ENCODE measurements around the gene SAC3D1. TPM values are rescaled to one million over a fixed set of nuclear protein-coding genes. Genes with fewer than 3 reads are reported as not detected.
A peak's percentile ranks its signal among the peaks of the same experiment; 100 is the strongest.

The SAC3D1 gene
- total and polyA plus RNA-seq, 9 of the 15 experiments (the other 6 are each of a cell fraction or from before 2014, with no cell fraction given), result 0.20 to 35.2 (median 5.8) TPM

GRCh38 chr11:65027213-65028067 lies 13.6 kb upstream of the SAC3D1 start, which contains the start of gene SNX15 (continued):
- TF ChIP-seq KLF13 (tag; IDR thresholded peaks at IDR 0.05; ENCODE audit: borderline replicate concordance, low read depth) (no peak; the same call in 1 of the 2 replicates), RBM22 (IDR thresholded peaks at IDR 0.05; ENCODE audit: low read depth, low read length, poor library complexity, severe bottlenecking) (peak; percentile 42), ETS1 (conservative IDR thresholded peaks at IDR 0.05; ENCODE audit: control insufficient read depth, low read depth, low read length) (0 out of 2 replicates have a peak, but pooled peaks have one; percentile 17), E2F3 (CRISPR knock-in tag; IDR thresholded peaks at IDR 0.05) (0 out of 2 replicates have a peak, but pooled peaks have one; percentile 51), ZBTB5 (IDR thresholded peaks at IDR 0.05) (no peak), CCAR2 (IDR thresholded peaks at IDR 0.05; ENCODE audit: low read depth, low read length) (no peak), MIER1 (IDR thresholded peaks at IDR 0.05; ENCODE audit: low read depth) (no peak), ZBTB34 (CRISPR knock-in tag; IDR thresholded peaks at IDR 0.05) (no peak), RBBP5 (IDR thresholded peaks at IDR 0.05; ENCODE audit: borderline replicate concordance, insufficient read depth, low read length, poor library complexity, severe bottlenecking) (no peak), SIN3B (IDR thresholded peaks at IDR 0.05; ENCODE audit: low read depth) (no peak), SMARCA5 (IDR thresholded peaks at IDR 0.05) (no peak), IRF9 (tag; IDR thresholded peaks at IDR 0.05) (no peak), ZNF41 (CRISPR knock-in tag; conservative IDR thresholded peaks at IDR 0.05) (no peak), CHD4 (IDR thresholded peaks at IDR 0.05; ENCODE audit: insufficient read depth, insufficient replicate concordance, low read depth, low read length, poor library complexity, severe bottlenecking) (no peak), ETS2 (tag; IDR thresholded peaks at IDR 0.05; ENCODE audit: borderline replicate concordance, poor library complexity, severe bottlenecking) (no peak), PKNOX1 (IDR thresholded peaks at IDR 0.05) (peak; percentile 77), PREB (CRISPR knock-in tag; IDR thresholded peaks at IDR 0.05) (no peak), L3MBTL2 (IDR thresholded peaks at IDR 0.05) (peak; percentile 97)
